ENCODE results near the gene CARF. TPM values are rescaled to one million over a fixed set of nuclear protein-coding genes. Genes with fewer than 3 reads are reported as not detected.
"Not testable (repeated sequence)": the region's sequence is repeated elsewhere in the genome, so short reads cannot be mapped to it uniquely, and the experiment has no call there.

Gene CARF
- total RNA-seq, 1 experiment from 2014 or later = 6.5 TPM

GRCh38 chr2:202911203-202911511 is 918 bp upstream of the CARF start:
- no TSS peak for BruUV-seq (replicated peaks)
- Histone ChIP-seq H3K4me1 (replicated peaks; ENCODE audit: insufficient read depth) (peaks cover 13% of the 10 kb centered on the region; the same call in 1 of the 2 replicates), H3K4me2 (peak overlapping the region; percentile 75), H3K79me2 (ENCODE audit: low read depth) (peaks cover 41% of the 10 kb centered on the region), H3K27me3 (ENCODE audit: insufficient read depth, low read depth) (no peaks in the 10 kb centered on the region), H3K27ac (peak overlapping the region; percentile 78), H3K9me3 (ENCODE audit: insufficient read depth, low read depth) (no peaks in the 10 kb centered on the region), H3K4me3 (peak overlapping the region; percentile 96), H3F3A (ENCODE audit: insufficient read depth, low read depth) (peaks cover 12% of the 10 kb centered on the region; the same call in 1 of the 2 replicates), H4K20me1 (ENCODE audit: insufficient read depth) (no peaks in the 10 kb centered on the region), H3K36me3 (ENCODE audit: low read depth) (no peaks in the 10 kb centered on the region), H3K9me2 (ENCODE audit: insufficient read depth) (no peaks in the 10 kb centered on the region), H2AFZ (peak overlapping the region; percentile 87)
- ChIA-PET CTCF (no interaction called here), POLR2A (ENCODE audit: unreplicated experiment) (no interaction called here)
- intact Hi-C loops (cut with micrococcal nuclease; ENCODE audit: unreplicated experiment) = loop anchor here (2.0 to 5.0 kb wide), 2 partner anchors 106 to 328 kb away; partner anchors contain the start of gene CYP20A1
- no peak for TF ChIP-seq EZH2 (IDR thresholded peaks at IDR 0.05; ENCODE audit: low read depth)
- TF ChIP-seq, protein P1, sequence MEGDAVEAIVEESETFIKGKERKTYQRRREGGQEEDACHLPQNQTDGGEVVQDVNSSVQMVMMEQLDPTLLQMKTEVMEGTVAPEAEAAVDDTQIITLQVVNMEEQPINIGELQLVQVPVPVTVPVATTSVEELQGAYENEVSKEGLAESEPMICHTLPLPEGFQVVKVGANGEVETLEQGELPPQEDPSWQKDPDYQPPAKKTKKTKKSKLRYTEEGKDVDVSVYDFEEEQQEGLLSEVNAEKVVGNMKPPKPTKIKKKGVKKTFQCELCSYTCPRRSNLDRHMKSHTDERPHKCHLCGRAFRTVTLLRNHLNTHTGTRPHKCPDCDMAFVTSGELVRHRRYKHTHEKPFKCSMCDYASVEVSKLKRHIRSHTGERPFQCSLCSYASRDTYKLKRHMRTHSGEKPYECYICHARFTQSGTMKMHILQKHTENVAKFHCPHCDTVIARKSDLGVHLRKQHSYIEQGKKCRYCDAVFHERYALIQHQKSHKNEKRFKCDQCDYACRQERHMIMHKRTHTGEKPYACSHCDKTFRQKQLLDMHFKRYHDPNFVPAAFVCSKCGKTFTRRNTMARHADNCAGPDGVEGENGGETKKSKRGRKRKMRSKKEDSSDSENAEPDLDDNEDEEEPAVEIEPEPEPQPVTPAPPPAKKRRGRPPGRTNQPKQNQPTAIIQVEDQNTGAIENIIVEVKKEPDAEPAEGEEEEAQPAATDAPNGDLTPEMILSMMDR (conservative IDR thresholded peaks at IDR 0.05) = no peak
- no peak for DNase-seq

DNA sequence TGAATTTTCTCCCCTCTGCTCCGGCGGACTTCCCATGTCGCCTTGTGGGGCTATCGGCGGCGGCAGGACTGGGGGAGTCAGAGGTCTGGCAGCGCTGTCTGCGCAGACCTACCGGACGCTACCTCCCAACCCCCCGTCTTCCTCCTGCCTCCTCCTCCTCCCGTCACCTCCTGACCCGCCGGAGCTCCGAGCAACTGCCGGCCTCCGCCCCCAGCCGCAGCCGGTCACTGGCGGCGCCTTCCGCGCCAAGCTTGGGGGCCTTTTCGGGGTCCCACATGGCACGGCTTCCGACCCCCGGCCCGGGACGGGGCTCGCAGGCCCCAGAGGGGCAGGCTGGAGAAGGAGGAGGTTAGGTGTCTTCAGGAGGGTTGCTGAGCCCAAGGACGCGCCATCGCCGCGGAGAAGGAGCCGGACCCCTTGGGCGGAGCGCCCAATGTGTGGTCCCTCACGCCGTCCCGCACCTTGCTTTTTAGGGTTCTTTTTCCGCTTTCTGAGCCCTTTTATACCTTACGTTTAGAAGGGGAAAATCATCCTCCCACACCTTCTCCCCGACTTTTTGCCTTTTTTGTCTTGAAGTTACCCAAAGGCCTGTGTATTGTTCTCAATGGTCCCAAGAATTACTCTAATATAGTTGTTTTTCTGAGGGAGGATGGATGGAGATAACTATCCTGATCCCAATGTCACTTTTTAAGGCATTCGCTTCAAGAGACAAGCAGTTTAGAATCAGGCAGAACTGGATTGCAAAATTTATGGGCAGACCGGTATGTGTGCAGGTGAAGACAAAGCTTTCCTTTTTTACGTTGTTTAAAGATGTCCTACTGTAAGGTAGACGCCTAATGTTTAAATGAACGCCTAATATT is 497 bp downstream of the CARF start:
- H3K27me3 ChIP-seq (ENCODE audit: insufficient read depth, low read depth); POLR2A ChIA-PET (ENCODE audit: unreplicated experiment); H3K9me2 ChIP-seq (ENCODE audit: insufficient read depth); H4K20me1 ChIP-seq (ENCODE audit: insufficient read depth); H3K36me3 ChIP-seq (ENCODE audit: low read depth); H3K9me3 ChIP-seq (ENCODE audit: insufficient read depth, low read depth); CTCF ChIA-PET; DNase-seq: not testable (repeated sequence)
- peaks cover 38% of the 10 kb centered on the region for H3K79me2 ChIP-seq (ENCODE audit: low read depth)
- H3K27ac ChIP-seq = peak overlapping the region; percentile 78; the same call in 1 of the 2 replicates
- H3K4me2 ChIP-seq = peak overlapping the region; percentile 76
- H3F3A ChIP-seq (ENCODE audit: insufficient read depth, low read depth) = peaks cover 12% of the 10 kb centered on the region; the same call in 1 of the 2 replicates
- intact Hi-C loops (cut with micrococcal nuclease; ENCODE audit: unreplicated experiment) = loop anchor here (5.0 kb wide), 1 partner anchor 105 kb away; no protein-coding TSS in a partner anchor
- peak overlapping the region; percentile 87 for H2AFZ ChIP-seq
- peak overlapping the region; percentile 96 for H3K4me3 ChIP-seq
- H3K4me1 ChIP-seq (replicated peaks; ENCODE audit: insufficient read depth) = peaks cover 13% of the 10 kb centered on the region; the same call in 1 of the 2 replicates
- TSS peak; percentile 67 for BruUV-seq (replicated peaks)

DNA sequence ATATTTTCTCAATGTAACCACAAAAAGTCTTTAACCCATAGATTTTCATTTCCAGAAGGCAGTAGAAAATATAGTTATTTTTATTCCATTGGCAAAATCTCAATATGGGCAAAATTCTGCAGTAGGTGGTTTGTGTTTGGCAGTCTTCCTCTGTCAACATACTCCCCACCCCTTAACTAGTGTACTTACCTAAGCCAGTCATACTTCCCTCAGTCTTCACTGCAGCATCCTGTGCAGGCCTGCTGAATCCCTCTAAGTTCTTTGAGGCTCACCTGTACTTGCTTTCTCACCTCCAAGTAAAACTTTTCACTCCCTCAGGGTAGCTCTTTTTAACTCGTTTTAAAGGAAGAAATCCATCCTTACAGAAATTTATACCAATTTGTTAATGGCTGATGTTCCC is 6.8 kb downstream of the CARF start:
- H3K79me2 ChIP-seq (ENCODE audit: low read depth) = no peaks in the 10 kb centered on the region
- CTCF ChIA-PET = no interaction called here
- no peaks in the 10 kb centered on the region for H3K4me1 ChIP-seq (replicated peaks; ENCODE audit: insufficient read depth)
- H4K20me1 ChIP-seq (ENCODE audit: insufficient read depth) = no peaks in the 10 kb centered on the region
- no peak overlapping the region for H3K4me3 ChIP-seq
- H3K9me2 ChIP-seq (ENCODE audit: insufficient read depth) = no peaks in the 10 kb centered on the region
- no peak overlapping the region for H3K4me2 ChIP-seq
- no peaks in the 10 kb centered on the region for H3K36me3 ChIP-seq (ENCODE audit: low read depth)
- intact Hi-C loops (cut with micrococcal nuclease; ENCODE audit: unreplicated experiment) = no loop called here
- POLR2A ChIA-PET (ENCODE audit: unreplicated experiment) = no interaction called here
- H2AFZ ChIP-seq = no peak overlapping the region
- no peak overlapping the region for H3K27ac ChIP-seq
- no peaks in the 10 kb centered on the region for H3K9me3 ChIP-seq (ENCODE audit: insufficient read depth, low read depth)
- no peaks in the 10 kb centered on the region for H3K27me3 ChIP-seq (ENCODE audit: insufficient read depth, low read depth)
- TF ChIP-seq, protein P1 (conservative IDR thresholded peaks at IDR 0.05) = no peak
- no peak for TF ChIP-seq EZH2 (IDR thresholded peaks at IDR 0.05; ENCODE audit: low read depth)
- H3F3A ChIP-seq (ENCODE audit: insufficient read depth, low read depth) = no peaks in the 10 kb centered on the region
- DNase-seq = no peak
- no TSS peak for BruUV-seq (replicated peaks)

All from PC-9 (cell line).